G401 (cell line): ENCODE data around the gene PPARD. TPM values are rescaled to one million over a fixed set of nuclear protein-coding genes. Genes with fewer than 3 reads are reported as not detected.

Experiments
- DNase-seq: peaks from one replicate; pipeline ENCODE4 v3.0.0-alpha.2; 2015; ENCODE audit warnings: low spot score
- in situ Hi-C: cut with HindIII; loops from 2 replicates; pipeline ENCODE4 v1.10.0; 2016; ENCODE audit warnings: low sequenced_read_pairs, mixed read lengths
- total RNA-seq: library from RNA; depleted of rRNA; stranded (reverse); fragments of >200 nt; shearing (Covaris generic); gene quantifications from 2 replicates; pipeline ENCODE4 v1.2.3, GENCODE V29; 2014; rRNA removed

Gene PPARD
- total RNA-seq, 1 experiment from 2014 or later = 4.2 TPM

DNA sequence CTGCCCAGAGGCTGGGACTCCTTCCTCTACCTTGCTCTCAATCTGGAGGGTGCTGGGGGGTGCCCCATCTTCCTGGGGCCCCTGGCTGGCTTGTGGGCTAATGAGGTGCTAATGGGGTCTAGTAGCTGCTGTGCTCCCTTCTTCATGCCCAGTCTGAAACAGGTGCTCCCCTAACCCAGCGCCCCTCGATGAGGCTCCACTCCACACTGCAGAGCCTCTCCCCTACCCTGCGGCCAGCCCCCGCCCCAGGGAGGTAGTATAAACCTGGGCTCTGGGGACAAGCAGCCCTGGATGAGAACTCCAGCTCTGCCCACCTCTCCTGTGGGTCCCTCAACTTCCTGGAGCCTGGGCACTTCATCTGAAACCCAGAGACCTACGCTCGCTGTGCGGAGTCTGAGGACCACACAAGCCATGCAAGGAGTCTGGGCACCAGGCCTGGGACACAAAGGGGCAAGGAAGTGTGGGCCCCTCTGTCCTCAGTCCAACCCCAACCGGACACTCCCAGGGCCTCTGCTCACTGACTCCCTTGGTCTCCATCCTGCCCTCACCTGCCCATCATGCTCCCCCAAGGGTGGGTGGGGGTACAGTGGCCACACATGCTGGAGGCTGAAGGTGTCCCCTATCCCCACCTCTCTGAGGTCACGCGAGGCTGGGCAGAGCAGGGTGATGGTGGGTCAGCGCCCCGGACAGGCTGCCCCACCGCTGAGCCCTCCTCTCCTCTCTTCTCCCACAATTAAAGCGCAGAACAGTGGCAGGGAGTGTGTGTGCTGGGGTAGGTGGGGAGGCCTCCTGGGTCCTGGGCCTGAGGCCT is 132.0 kb downstream of the PPARD start:
- in situ Hi-C loops = no loop called here
- no peak for DNase-seq

DNA sequence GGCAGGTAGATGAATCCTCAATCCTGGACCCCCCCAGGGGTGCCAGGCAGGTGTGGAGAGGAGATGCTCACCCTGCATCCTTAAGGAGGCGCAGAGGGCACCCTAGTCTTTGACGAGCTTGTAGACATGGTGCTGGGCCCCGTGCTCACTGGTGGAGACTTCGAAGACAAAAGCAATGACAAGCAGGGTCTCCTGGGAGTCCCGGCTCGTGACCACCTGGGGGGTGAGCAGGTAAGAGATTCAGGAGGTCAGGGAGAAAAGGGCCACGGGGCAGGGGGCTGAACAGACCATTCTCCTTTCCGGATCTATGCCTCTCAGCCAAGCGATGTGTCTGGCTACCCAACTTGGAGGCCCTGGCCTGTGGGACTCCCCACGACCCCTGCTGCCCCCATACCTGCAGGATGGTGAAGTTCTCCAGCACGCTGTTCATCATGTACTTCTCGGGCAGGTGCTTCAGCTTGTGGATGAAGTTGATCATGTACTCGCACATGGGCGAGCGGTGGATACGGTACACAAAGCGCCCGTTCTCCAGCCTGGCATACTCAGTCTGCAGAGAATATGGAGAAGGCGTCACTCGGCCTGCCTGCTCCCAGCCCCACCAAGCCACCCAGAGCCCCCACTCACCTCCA is 132.7 kb downstream of the PPARD start:
- no peak for DNase-seq
- in situ Hi-C loops = no loop called here

DNA sequence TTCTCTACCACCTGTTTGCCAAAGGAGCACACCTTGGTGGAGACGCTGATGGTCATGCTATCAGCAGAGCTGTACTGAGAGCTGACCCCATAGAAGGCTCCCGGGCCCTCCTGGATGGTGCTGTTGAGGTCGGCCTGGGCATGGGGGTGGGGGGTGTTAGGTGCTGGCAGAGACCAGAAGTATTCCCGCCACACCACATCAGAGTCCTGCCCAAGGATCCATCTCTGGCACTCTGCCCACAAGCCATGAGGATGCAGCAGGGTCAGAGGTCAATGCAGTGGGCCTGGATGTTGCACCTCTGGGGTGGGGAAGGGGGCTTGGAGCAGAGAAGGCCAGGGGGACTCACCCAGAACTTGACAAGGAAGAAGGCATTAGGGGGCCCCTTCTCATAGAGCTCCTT is 133.2 kb downstream of the PPARD start:
- in situ Hi-C loops = no loop called here

DNA sequence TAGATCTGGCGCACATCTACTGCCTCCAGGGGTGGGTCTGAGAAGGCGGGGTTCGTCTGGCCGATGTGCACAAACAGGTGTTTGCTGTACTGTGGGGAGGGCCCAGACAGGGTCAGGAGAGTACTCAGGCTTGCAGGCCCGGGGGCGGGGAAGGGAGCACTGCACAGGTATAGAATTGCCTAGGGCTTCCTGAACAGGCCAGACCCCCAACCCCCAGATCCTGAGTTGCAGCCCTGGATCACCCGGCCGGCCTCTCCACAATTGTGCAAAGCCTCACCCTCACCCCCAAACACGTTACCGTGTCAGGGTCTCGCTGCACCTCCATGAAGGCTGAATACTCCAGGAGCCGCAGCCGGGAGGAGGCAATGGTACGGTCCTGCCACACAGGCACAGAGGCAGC is 133.6 kb downstream of the PPARD start:
- in situ Hi-C loops = no loop called here
- DNase-seq = no peak

More for the DNA sequence above, 133.2 kb downstream of the PPARD start:
- no peak for DNase-seq

DNA sequence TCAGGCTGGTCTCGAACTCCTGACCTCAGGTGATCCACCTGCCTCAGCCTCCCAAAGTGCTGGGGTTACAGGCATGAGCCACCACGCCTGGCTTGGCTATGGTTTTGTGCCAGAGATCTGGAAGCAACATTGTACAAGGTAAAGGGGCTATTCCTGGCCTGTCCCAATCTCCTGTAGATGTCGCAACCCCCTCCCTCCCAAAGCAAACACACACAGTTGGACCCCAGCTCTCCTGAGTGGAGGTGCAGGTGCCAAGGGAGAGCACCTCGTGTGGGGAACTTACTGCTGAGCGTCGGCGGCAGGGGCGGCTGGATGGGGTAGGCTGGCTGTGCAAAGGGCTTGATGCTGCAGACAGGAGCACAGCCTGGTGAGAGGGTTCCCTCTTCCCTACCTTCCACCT is 134.7 kb downstream of the PPARD start:
- DNase-seq = no peak
- in situ Hi-C loops = no loop called here

Other genes with a start within 250 kb of the PPARD start
- not detected in 2 replicates for gene TCP11, start 201.2 kb upstream of the PPARD start, total RNA-seq
- 0.12 and 0.24 TPM in 2 replicates for gene SCUBE3, start 128.6 kb upstream of the PPARD start, total RNA-seq
- gene ZNF76, start 82.8 kb upstream of the PPARD start, total RNA-seq = 18.6 and 26.0 TPM in 2 replicates
- 11.3 and 12.6 TPM in 2 replicates for gene DEF6, start 44.7 kb upstream of the PPARD start, total RNA-seq
- gene FANCE, start 109.8 kb downstream of the PPARD start, total RNA-seq = 21.0 and 22.2 TPM in 2 replicates
- 3,184 and 4,000 TPM in 2 replicates for gene RPL10A, start 125.8 kb downstream of the PPARD start, total RNA-seq
- 15.6 and 19.4 TPM in 2 replicates for gene TEAD3, start 154.5 kb downstream of the PPARD start, total RNA-seq
- gene TULP1, start 170.3 kb downstream of the PPARD start, total RNA-seq = not detected in 2 replicates